Activated CD4-positive, CD25-positive, alpha-beta regulatory T cell treated with anti-CD3 and anti-CD28 coated beads, Interleukin-2, amount 50 U/mL, for 16 hours (primary cell): ENCODE measurements around the gene ISL1.

Source experiments
- DNase-seq: peaks from one replicate; pipeline ENCODE4 v3.0.0-alpha.2; 2020; ENCODE audit warnings: low read depth, low spot score

Gene ISL1

GRCh38 chr5:51386916-51387883, 4.0 kb downstream of the ISL1 start:
- no peak for DNase-seq

- no peak for DNase-seq
These were observed 4.6 kb downstream of the ISL1 start for GRCh38 chr5:51387884-51388275.

- no peak for DNase-seq
These were observed 5.4 kb downstream of the ISL1 start for GRCh38 chr5:51388488-51389287.

DNA sequence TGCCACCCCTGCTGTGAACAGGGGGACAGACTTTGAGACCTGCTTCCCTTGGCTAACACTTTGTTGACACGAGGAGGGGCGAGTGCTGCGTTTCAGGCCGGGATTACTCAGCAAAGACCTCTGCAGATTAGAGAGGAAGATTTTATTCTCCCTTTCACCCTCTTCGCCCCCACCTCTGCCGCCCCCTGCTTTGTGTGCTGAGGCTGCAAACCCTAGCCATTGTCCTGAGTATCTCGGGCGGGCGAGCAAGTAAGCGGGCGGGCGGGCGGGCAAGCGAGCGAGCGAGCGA, 6.0 kb downstream of the ISL1 start:
- no peak for DNase-seq

GRCh38 chr5:51389577-51390463, 6.6 kb downstream of the ISL1 start:
- no peak for DNase-seq

DNA sequence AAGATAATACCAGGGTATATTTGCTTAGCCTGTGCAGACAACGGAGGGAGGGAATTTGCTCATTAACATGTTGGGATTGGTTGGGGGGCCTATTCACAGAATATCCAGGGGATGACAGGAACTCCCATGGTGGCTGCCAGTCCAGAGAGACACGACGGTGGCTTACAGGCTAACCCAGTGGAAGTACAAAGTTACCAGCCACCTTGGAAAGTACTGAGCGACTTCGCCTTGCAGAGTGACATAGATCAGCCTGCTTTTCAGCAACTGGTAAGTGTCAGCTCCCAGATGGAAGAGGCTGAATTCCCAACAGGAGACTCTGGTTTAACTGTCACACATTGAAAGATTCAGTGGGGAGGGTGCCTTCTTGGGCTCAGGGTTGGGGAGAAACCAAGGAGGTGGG, 7.9 kb downstream of the ISL1 start:
- DNase-seq, result no peak

DNA sequence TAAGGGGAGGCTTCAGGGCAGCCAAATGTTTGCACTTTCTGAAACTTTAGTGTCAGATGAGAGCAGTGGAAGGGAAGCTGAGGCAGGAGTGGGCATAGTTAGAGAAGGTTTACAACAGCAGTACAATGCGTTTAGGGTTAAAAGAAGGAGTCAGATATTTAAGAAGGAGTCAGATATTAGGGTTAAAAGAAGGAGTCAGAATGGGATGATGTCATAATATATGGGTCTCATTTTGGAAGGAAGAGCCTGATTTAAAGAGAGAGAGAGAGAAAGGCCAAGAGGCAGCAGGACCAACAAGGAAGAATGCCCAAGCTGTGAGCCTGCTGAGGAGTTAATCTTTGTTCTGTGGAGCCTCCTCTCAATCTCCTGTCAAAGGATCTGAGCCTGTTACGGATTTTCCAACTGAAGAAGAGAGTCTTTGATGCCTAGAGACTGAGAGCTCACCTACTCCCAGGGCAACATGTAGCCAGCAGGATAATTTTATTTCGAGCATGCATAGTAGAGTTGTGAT, 9.5 kb downstream of the ISL1 start:
- DNase-seq, result no peak

DNA sequence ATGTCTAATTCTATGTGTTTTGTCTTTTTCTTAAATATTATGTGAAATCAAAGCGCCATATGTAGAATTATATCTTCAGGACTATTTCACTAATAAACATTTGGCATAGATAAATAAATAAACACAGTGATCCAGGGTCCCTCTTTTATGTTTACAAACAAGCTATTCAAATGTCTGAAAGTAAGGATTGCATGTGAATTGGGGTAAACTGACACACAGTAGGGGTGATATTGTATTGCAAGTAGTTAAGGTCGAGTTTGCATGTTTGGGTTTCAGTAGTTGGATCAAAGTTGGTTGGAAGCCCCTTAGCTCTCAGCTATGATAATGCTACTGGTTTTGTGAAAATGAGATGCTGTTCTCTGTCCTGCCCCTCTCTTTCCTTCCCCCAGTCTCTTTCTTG, 11.4 kb downstream of the ISL1 start:
- DNase-seq, result no peak

GRCh38 chr5:51395245-51395644, 12.0 kb downstream of the ISL1 start:
- no peak for DNase-seq

GRCh38 chr5:51395666-51396356, 12.6 kb downstream of the ISL1 start:
- DNase-seq, result no peak

DNA sequence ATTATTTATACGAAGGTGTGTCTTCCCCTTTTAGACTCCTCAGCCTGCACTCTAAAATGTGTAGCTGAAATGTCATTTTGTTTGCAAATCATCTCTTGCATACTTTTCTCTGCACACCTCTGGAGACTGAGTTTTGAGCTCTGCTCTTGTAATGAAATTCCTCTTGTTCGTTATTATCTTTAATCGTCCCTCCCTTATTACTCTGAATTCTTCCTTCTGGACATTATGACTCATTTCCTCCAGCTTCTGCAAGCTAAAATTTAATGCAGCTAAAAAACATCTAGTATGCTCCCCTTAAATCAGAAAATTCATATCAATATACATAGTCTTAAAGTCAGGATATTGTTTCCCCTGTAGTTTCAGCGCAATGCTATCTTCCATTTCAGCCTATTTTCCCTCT, 13.5 kb downstream of the ISL1 start:
- no peak for DNase-seq

GRCh38 chr5:51397996-51398395, 14.7 kb downstream of the ISL1 start:
- DNase-seq, result no peak

- DNase-seq, result no peak
These were observed 15.8 kb downstream of the ISL1 start for GRCh38 chr5:51398875-51399642.

DNA sequence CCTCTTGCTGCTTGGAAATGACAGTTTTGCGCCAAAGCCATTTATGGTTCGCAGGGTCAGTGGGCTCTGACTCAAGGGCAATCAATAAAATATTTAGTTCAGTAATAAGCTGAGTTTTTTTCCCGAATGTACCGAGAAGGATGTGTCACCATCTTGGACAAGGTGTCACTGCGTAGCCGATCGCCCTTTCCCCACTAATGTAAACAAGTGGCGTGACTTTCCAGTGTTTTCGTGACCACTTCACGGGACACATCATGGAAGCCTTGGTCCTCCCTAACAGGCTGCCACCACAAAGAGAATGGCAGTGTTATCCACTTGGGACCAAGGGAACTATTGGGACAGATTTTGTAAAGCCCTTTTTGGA, 16.4 kb downstream of the ISL1 start:
- DNase-seq, result no peak

- DNase-seq, result no peak
These were observed 21.0 kb downstream of the ISL1 start for GRCh38 chr5:51404255-51404654.

GRCh38 chr5:51411921-51412325, 28.7 kb downstream of the ISL1 start:
- no peak for DNase-seq

- DNase-seq, result no peak
These were observed 31.3 kb downstream of the ISL1 start for GRCh38 chr5:51414516-51414915.

DNA sequence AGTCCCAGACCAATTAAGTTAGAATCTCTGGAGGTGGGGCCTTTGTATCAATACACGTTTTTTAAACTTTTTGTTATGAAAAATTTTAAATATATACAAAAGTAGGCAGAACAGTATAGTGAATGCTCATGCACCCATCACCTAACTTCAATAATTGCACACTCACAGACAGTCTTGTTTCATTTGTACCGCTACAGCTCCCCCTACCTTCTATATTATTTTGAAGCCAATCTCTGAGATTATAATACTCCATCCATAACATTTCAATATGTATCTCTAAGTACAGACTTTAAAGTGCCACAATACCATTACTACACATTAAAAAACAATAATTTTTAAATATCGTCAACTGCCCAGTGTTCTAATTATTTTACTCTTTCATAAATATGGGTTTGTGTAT, 32.9 kb downstream of the ISL1 start:
- no peak for DNase-seq

GRCh38 chr5:51433052-51433710, 49.9 kb downstream of the ISL1 start:
- DNase-seq, result no peak

GRCh38 chr5:51439232-51439631, 56.0 kb downstream of the ISL1 start:
- DNase-seq, result no peak
